Esophagus (tissue), 2 donors: ENCODE measurements around the gene TTI1. TPM values are rescaled to one million over a fixed set of nuclear protein-coding genes. Genes with fewer than 3 reads are reported as not detected.

Experiments
- H3K27ac ChIP-seq, 2 donors: one replicate each; pipeline ENCODE4 v1.5.1; 2013; ENCODE audit warnings: low read depth in 2 of 2, mild to moderate bottlenecking in 2 of 2, inconsistent platforms in 1 of 2, low read length in 1 of 2, moderate library complexity in 1 of 2
- H3K27me3 ChIP-seq, 2 donors: one replicate each; pipeline ENCODE4 v1.6.1; 2013; ENCODE audit warnings: low read length in 2 of 2, control low read depth in 1 of 2, mild to moderate bottlenecking in 1 of 2; ENCODE audit not compliant: insufficient read depth in 2 of 2, control insufficient read depth in 1 of 2
- H3K36me3 ChIP-seq, 2 donors: one replicate each; pipeline ENCODE4 v1.6.1; 2013; ENCODE audit warnings: low read length in 1 of 2; ENCODE audit not compliant: control insufficient read depth in 2 of 2, insufficient read depth in 2 of 2
- H3K4me1 ChIP-seq, 2 donors: one replicate each; pipeline ENCODE4 v1.6.1; 2013; ENCODE audit warnings: low read length in 1 of 2; ENCODE audit not compliant: control insufficient read depth in 2 of 2, insufficient read depth in 2 of 2
- H3K4me3 ChIP-seq, 2 donors: one replicate each; pipeline ENCODE4 v1.5.1; 2013; ENCODE audit warnings: low read length in 2 of 2, mild to moderate bottlenecking in 2 of 2, low read depth in 1 of 2, moderate library complexity in 1 of 2
- H3K9me3 ChIP-seq, 2 donors: one replicate each; pipeline ENCODE4 v1.6.1; 2013; ENCODE audit warnings: mild to moderate bottlenecking in 2 of 2, low read depth in 1 of 2, low read length in 1 of 2, moderate library complexity in 1 of 2; ENCODE audit not compliant: control insufficient read depth in 2 of 2, insufficient read depth in 1 of 2
- WGBS, 2 donors: extraction: QIAGEN DNeasy Blood & Tissue Kit; methylation state at CpG; one replicate each; pipeline ENCODE4 v1.1.7; 2013; 5-methylcytosine and 5-hydroxymethylcytosine counted together
- polyA plus RNA-seq, 2 donors: library from polyadenylated mRNA; stranded (reverse); fragments of 200-250 nt; gene quantifications; one replicate each; pipeline ENCODE4 v1.2.3, GENCODE V29; 2013
- donor health status: healthy with polysubstance abuse.
- donor health status: Bipolar disorder and iron deficiency.

TTI1 gene
- polyA plus RNA-seq, 2 donors: 4.6 to 6.1 TPM

DNA sequence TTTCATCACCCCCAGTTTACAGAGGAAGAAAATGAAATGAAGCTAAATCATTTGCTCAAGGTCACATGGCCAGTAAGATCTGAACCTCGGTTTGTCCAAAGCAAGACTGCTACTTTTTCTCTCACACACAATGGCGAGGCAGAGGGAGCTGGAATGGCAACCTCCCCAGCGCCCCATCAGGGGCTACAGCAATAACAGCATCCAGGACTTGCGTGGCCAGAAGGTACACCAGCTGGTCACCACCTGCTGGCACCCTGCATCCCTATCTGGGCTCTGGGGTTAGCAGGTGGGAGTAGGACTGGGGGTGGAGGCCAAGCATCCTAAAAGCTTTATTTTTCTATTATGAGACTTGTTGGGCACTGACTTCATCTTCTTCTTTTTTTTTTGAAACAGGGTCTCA lies 41.3 kb downstream of the TTI1 start:
- H3K27me3 ChIP-seq: no peaks in the 10 kb centered on the region
- H3K36me3 ChIP-seq: peaks cover 19 to 20% of the 10 kb centered on the region in 2 donors
- H3K4me3 ChIP-seq: no peak overlapping the region
- H3K4me1 ChIP-seq: peaks cover 0 to 4% of the 10 kb centered on the region in 2 donors
- H3K9me3 ChIP-seq: no peaks in the 10 kb centered on the region
- 92 to 96% methylated on average over 4 of the region's 4 CpGs for WGBS, 2 donors
- H3K27ac ChIP-seq: no peak overlapping the region

DNA sequence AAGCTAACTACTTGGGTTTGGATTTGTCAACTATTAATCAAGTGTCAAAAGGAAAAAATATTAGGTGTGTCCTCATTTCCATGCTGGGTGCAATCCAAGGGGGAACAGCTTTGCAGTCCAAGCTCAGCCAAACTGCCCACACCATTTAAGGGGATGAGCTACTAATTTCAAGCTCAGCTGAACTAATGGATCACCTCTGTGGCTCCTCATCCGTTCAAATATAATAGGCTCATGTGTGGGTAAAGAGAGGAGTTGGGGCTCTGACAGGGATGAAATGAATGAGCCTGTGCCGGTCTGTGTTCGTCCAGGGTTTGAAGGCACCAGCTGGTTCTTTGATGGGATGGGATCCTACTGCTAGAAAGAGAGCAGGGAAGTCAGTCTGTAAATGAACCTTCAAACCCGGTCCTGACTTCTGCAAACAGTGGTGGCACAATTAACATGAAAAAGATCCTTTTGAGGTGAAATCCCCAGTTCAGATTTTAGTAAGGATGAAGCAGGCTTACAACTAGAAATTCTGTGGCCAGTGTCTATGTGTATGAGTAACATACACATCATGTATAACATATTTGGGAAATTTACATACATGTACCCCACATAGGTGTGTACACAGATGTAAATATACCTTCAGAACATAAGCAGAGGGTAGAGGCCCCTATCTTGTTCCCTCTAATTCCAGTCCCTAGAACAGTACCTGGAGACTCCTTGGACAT lies 41.9 kb downstream of the TTI1 start:
- Histone ChIP-seq H3K9me3 (no peaks in the 10 kb centered on the region), H3K4me1 (peaks cover 1 to 4% of the 10 kb centered on the region in 2 donors), H3K36me3 (peaks cover 14 to 16% of the 10 kb centered on the region in 2 donors), H3K27me3 (no peaks in the 10 kb centered on the region), H3K27ac (peak overlapping the region in 1 of 2 donors; percentile 2), H3K4me3 (no peak overlapping the region)
- WGBS, 2 donors: 62 to 71% methylated on average over 4 of the region's 4 CpGs

DNA sequence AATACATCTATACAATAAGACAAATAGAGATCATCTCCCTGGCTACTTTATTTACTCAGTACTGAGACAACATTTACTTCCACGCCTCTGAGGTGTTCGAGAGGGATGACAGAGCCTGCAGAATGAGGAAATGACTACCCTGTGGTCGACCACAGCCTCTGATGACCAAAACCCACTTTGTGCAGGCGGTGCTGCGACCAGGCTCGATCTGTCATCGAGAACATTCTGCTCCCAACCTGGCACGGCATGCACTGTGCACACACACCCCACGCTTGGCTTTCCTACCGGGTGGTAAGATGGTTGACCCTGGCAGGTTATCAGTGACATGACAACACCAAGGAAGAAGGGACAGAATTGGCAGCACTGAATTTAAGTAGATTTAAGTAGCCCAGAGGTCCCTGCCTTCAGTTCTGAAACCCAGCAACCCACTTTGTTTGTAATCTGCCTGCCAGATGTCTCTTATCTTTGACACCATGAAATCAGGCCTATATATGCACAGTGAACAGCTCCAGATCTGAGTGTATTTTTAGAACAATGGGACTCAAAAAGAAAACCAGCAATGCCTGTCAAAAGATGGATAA lies 42.6 kb downstream of the TTI1 start:
- peak overlapping the region in 1 of 2 donors; percentile 51 for H3K27ac ChIP-seq
- WGBS, 2 donors: 53 to 54% methylated on average over 10 of the region's 10 CpGs
- no peak overlapping the region for H3K4me3 ChIP-seq
- H3K9me3 ChIP-seq: no peaks in the 10 kb centered on the region
- peaks cover 8 to 14% of the 10 kb centered on the region in 2 donors for H3K36me3 ChIP-seq
- H3K27me3 ChIP-seq: no peaks in the 10 kb centered on the region
- peaks cover 1 to 4% of the 10 kb centered on the region in 2 donors for H3K4me1 ChIP-seq

DNA sequence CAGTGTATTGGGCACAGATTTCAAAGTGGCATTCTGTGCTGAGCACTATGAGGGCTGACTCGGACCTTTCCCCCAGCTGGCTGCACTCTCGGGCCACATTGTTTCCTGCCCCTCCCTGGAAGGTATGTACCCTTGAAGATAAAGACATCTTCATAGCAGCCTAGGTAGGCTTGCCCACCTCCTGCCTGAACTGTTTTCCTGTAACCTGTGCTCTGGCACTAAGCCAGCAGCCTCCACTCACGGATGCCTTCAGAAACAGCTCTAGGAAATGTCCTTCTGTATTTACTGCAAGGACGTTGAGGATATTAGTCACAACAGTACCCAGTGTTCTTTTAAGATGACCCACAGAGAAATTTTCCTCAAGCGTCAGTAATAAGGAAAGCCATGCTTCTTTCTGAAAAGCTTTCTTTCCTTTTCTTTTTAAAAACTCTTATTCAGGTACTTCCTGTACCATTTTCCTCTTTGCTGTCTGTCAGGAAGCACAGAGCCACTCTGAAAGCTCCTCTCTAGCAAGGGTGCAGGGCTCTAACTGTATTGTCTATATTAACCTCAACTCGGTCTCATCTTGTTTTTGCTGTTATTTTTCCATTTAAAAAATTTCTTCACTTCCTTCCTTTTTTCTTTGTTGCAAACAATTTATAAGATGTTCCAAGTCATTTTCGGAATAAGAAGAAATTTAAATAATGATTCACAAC lies 43.5 kb downstream of the TTI1 start:
- 60 to 61% methylated on average over 7 of the region's 7 CpGs for WGBS, 2 donors
- peak overlapping the region in 1 of 2 donors; percentile 2 for H3K27ac ChIP-seq
- peaks cover 4 to 8% of the 10 kb centered on the region in 2 donors for H3K36me3 ChIP-seq
- peaks cover 1 to 4% of the 10 kb centered on the region in 2 donors for H3K4me1 ChIP-seq
- H3K27me3 ChIP-seq: no peaks in the 10 kb centered on the region
- no peaks in the 10 kb centered on the region for H3K9me3 ChIP-seq
- H3K4me3 ChIP-seq: no peak overlapping the region

DNA sequence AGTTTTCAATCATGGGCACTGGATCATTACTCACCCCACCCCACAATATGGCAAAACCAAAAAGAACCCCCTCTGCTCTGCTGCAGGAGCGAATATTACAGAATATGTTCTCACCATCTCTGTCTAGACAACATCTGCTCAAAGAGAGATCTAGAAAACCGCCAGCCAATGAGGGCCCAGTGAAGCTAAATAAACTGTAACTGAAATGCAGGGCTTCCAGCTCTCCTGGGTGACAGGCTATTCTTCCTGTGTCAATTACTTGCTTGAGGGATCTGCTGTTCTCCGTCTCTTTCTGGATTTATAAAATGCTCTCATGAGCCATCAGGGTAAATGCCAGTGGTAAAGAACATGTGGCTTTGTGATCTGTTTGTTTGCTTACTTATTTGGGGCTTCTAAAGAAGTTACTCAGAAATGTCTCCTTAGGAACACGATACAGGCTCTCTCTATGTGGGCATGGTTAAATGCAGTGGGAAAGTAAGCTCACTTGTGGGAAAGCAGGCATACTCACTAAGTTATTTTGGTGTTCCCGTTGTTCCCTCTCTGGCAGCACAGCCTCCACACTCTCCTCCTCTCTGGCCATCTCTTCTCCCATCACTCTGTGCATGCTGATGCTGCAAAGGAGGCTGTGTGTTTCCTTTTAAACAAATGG lies 44.8 kb downstream of the TTI1 start:
- peaks cover 5 to 8% of the 10 kb centered on the region in 2 donors for H3K36me3 ChIP-seq
- H3K4me1 ChIP-seq: peaks cover 1 to 4% of the 10 kb centered on the region in 2 donors
- H3K4me3 ChIP-seq: no peak overlapping the region
- H3K9me3 ChIP-seq: no peaks in the 10 kb centered on the region
- no peak overlapping the region for H3K27ac ChIP-seq
- H3K27me3 ChIP-seq: no peaks in the 10 kb centered on the region
- 86% methylated on average over 5 of the region's 5 CpGs for WGBS, 2 donors

DNA sequence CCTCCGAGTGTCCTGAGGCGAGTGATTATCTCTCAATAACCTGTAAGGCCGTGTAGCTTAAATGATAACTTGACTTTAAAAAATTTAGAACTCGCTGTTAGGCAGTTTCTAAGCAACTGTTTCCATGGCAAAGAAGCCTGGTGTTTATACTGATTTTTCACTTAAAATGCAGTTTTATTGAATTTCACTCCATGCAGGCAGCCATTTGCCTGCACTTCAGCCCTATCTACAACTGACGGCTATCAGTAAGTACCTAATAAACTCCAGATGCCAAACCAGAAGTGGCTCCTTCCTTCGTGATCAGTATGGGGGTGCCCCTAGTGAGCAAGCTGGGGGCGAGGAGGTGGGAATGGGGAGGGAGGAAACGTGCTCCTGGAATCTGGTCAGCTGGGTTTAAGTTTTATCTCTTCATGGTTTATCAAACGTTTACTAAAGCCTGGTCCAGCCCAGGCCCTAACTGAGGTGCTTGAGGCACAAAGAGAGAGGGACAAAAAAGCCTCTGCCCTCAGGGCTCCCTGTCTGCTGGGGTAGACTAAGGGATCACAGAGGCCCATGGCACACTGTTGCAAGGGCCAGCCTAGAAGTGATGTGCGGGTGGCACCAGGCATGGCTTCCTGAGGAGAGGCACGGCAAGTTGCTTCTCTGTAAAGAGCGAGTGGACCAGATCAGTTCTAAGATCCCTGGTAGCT lies 45.5 kb downstream of the TTI1 start:
- Histone ChIP-seq H3K36me3 (peaks cover 8% of the 10 kb centered on the region in 2 donors), H3K4me3 (no peak overlapping the region), H3K4me1 (peaks cover 1 to 4% of the 10 kb centered on the region in 2 donors), H3K27me3 (no peaks in the 10 kb centered on the region), H3K9me3 (no peaks in the 10 kb centered on the region), H3K27ac (peak overlapping the region in 1 of 2 donors; percentile 66)
- 71 to 77% methylated on average over 12 of the region's 12 CpGs for WGBS, 2 donors

DNA sequence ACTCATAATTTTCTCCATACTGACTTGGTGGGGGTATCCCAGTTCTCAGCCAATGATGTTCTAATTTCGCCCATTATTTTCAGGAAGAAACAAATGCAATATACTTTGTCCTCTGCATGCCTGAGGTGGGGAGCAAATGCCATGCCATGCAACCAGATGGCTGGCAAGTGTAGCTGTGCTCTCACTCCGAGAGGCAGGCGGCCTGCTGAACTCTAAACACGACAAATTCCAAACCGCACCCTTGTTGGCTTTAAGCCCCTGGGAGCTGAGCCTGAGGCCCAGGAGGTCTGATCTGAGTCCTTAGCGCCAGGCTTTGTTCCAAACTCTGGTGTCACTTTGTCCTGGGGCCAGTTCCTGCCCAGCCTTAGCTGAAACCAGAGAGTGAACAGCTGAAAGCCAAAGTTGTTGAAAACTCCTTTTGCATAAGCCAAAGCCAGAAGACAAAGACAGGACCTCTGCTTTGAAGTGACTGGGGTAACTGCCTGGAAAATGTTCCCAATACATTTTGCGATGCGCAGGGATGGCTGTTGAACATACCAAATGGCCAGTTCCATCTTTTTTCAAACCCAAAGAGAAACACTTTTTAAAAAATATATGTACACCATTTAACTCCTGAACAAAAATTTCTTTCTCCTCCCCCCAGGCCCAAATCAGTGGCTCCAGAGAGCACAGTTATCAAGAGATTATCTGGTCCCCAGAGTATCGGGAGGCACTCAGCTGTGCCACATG lies 46.2 kb downstream of the TTI1 start:
- no peak overlapping the region for H3K4me3 ChIP-seq
- H3K9me3 ChIP-seq: no peaks in the 10 kb centered on the region
- H3K27me3 ChIP-seq: no peaks in the 10 kb centered on the region
- 44 to 45% methylated on average over 9 of the region's 9 CpGs for whole genome bisulfite sequencing, 2 donors
- peaks cover 8% of the 10 kb centered on the region in 2 donors for H3K36me3 ChIP-seq
- peaks cover 1 to 4% of the 10 kb centered on the region in 2 donors for H3K4me1 ChIP-seq
- peak overlapping the region; percentile 2 to 34 for H3K27ac ChIP-seq

DNA sequence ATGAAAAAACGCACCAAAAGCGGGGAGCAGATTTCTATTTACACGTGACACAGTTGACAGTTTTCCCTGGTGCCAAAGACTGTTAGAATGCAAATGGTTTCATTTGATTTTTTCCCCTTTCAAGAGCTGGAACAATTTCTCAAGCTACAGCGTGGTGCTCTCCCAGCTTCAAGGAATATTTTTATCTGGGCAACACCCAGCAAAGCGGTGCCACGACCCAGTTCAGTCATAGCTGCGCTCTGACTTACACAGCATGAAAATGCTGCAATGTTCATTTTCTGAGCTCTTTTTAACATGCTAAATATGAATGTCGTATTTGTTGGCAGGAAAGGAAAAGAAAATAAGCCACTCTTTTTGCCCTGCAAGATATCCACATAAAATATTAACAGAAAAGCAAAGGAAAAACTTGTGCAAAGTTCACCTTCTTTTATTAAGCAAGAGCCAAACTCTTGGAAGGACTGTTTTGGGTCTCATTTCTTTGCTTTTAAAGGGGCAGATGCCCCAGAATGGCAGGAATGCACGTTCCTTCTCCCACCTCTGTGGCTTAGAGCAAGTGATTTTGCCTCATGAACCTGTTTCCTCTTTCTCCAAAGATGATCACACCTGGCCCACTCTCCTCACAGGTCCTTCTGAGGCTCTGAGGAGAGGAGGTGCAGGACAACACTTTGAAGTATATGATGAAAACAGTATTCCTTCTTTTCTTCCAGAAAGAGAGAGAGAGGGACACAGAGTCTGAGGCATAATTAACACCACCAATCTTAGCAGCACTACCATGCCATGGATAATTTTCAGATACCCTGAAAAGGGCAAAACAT lies 47.0 kb downstream of the TTI1 start:
- H3K4me3 ChIP-seq: no peak overlapping the region
- H3K4me1 ChIP-seq: peaks cover 1 to 4% of the 10 kb centered on the region in 2 donors
- no peaks in the 10 kb centered on the region for H3K9me3 ChIP-seq
- H3K27ac ChIP-seq: no peak overlapping the region
- H3K27me3 ChIP-seq: no peaks in the 10 kb centered on the region
- WGBS, 2 donors: 67 to 69% methylated on average over 9 of the region's 9 CpGs
- H3K36me3 ChIP-seq: peaks cover 8% of the 10 kb centered on the region in 2 donors
